Loucy (cell line): Measurements from ENCODE around the gene TNRC6B.

Source experiments
- CTCF ChIP-seq: fragments of 200-600 bp; sonication (generic); conservative IDR thresholded peaks from 2 replicates; pipeline ENCODE4 v1.5.1; 2014; ENCODE audit warnings: mild to moderate bottlenecking, antibody characterized with exemption, low read length
- EZH2phosphoT487 ChIP-seq: fragments of 200-600 bp; IDR thresholded peaks from 2 replicates; pipeline ENCODE4 v1.6.1; 2018; ENCODE audit warnings: antibody characterized with exemption, mild to moderate bottlenecking, moderate library complexity, borderline replicate concordance

GRCh38 chr22:40210818-40211217, 33.1 kb downstream of the TNRC6B start:
- TF ChIP-seq CTCF: no peak
- TF ChIP-seq EZH2phosphoT487: no peak
